HUDEP-2 (cell line): Measurements from ENCODE around the gene ABTB2.

Source experiments
- DNase-seq, 76 experiments: peaks; one replicate each; lab custom pipeline; 2025; ENCODE audit not compliant: unreplicated experiment in 76 of 76; lab: John Stamatoyannopoulos, UW

ABTB2 gene

DNA sequence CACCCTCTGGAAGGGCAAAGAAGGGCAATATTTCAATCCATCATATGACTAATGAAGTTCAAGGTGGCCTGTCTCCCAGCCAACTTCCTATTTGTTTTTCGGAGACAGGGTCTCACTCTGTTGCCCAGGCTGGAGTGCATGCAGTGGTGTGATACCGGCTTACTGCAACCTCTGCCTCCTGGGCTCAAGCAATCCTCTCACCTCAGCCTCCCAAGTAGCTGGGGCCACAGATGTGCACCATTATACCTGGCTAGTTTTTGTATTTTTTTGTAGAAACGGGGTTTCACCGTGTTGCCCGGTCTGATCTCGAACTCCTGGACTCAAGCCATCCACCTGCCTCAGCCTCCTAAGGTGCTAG lies 13.4 kb downstream of the ABTB2 start:
- DNase-seq: no peak

DNA sequence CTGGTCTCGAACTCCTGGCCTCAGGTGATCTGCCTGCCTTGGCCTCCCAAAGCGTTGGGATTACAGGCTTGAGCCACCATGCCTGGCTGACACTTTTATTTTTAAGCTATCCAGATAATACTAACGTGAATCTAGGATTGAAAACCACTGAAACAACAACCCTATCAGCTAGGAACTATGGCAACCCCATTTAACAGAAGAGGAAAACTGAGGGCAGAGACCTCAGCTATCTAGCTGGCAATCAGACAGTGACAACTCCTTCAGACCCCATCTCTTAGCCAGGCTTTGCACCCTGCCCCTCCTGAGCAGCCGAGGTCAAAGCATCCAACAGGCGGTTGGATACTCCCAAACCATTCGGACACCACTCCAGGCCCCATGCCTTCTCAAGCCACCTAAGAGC lies 14.1 kb downstream of the ABTB2 start:
- no peak for DNase-seq

DNA sequence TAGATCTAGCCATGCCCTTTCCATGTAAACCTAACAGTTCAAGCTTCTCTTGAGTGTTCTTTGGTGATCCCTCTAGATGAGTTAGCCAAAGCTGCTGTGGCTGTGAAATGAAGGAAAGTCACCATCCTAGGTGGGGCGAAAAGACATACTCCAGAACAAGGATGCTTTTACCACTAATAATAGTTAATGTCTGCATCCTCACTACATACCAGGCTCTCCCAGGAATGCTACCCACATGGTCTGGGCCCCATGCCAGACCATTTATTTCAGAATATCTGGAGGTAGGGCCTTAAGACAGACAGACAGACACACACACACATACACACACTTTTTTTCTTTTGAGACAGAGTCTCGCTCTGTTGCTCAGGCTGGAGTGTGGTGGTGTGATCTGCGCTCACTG lies 14.7 kb downstream of the ABTB2 start:
- no peak for DNase-seq

DNA sequence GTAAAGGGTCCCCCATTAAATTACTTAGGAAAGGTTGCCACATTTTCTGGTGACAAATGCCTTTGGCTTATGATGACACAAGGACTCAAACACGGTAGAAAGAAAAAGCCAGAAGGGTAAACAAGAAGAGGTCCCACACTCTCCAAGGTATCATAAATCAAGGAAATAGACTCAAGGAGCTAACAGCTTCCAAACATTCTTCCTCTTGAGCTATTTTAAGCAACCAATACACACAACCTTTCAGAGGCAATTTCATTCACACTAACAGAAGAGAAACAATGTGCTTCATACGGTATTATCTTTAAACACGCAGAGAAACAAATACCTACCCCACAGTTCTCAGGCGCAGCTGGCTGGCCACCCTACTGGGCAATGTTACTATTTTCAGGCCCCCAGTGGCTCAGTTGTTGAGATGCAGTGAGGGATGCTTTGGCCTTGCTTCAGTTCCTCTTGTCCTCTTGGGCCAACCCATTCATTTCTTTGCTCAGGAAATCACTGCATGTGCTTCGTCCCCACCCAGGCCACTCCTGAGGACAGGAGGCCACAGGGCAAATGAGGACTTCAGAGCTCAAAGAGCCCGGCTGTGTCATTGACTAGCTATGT lies 15.8 kb downstream of the ABTB2 start:
- DNase-seq: no peak

DNA sequence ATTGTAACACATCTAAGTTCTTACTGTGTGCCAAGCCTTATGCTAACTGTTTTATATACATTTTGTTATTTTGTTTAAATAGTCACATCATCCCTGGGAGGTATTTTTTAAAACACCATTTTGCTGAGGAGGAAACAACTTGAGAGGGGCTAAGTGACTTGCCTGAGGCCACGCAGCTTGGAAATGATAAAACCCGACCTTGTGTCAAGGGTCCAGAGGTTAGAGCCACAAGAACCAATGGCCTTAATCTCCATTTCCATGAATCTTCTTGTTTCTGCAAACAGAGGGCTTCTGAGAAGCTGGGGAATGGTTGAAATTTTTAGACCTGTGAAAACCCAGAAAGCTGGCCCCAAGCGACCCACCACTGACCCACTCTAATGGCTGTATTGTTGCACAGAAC lies 16.7 kb downstream of the ABTB2 start:
- no peak for DNase-seq

DNA sequence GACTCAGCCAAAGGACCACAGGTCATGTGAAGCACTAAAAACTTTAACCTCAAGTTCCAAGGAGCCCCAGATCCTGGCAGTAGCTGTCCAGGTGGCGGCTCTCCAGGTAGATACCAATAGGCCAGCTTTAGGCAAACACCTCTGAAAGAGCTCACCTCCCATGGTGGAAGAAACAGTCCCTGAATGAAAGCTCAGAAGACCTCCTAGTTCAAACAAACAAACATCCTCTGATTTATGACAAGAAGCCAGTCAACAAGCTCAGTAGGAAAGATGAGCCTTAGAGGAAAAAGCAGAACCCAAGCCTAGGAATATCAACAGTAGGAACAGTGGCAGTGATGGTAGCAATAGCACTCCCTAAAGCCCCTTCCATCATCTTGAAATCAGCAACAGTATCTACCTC lies 17.2 kb downstream of the ABTB2 start:
- DNase-seq: no peak

DNA sequence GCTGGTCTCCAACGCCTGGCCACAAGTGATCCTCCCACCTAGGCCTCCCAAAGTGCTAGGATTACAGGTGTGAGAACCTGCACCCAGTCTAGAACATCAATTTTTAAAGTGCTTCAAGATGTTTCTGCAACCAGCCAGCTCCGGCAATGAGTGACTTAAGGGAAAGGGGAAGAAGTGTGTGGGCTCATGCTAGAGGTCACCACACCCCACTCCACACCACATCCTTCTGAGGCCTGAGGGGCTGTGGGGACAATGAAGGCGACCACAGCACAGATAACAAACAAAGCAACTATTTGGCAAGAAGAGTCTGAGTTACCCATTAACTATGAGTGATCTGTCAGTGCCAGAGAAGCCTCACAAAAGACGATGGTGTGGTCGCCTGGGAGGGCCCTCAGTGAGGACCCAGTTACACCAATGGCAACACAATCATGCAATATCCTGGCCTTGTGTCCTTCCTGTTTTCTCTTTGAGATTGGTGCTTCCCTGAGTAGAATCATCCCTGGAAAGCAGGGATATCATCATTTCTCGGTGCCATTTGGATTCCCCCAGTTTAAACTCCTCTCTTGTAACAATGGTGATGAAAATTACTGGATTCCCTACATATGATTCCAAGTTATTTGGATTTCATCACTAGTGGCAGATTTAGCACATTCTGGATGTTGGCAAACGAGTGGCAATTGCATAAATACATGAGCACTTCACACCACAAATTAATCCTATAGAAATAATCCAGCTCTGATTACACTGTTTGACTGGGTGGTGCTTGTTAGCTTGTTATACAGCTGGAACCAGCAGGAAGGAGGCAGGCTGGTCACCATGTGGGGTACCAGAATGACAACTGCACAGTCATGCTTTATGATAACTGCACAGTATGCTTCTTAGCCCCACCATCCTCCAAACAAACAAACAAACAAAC lies 18.4 kb downstream of the ABTB2 start:
- peak in 1 of 76 experiments; percentile 3 for DNase-seq

DNA sequence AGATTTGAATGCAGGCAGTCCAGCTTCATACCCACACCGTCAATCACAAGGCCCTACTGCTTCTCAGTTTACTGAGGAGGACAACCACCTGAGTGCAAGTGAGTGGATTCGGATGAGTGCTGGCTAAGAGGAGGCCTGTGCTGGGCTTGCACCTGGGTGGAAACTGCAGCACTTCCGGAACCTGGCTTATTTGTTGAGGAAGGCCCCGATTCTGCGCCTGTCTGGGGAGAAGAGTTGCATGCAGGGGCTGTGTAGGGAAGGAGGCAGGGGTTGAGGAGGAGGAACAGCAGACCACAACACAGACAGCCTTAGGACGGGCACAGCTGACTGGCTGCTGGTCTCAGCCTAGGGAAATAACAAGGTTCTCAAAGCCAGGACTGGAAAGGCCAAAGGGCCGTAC lies 20.8 kb downstream of the ABTB2 start:
- DNase-seq: no peak

DNA sequence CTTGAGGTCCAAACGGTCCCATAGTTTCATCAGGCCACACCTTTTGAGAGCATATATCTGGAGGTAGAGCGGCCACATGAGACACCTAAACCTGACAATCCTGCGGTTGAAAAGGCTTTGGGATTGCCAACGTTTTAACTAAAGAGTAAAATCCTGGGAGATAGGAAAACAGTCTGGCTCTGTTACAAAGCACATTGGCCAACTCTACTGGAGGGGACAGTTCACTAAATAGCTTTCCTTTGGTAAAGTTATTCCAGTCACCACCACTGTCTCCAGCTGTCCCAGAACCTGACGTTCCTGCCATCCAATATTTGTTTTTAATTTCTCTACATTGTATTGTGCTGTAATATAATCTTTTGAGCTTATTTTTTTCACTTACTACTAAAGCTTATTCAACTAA lies 22.0 kb downstream of the ABTB2 start:
- no peak for DNase-seq

DNA sequence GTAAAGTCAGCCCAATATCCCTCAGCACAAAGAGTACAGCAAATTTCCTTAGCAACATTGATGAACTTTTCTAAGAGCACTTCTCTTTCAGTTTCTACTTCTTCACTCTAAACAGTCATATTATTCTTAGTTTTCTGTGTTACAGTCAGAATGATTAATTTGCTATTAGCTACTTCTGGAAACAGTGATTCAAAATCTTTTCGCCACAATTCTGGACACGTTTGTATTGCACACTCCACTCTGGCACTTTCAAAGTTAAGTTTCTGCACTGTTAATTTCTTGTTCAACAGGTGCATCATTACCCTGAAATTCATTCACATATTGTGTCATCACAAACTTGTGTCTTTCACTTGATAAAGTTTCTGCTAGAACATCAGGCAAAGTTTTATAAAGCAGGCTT lies 22.5 kb downstream of the ABTB2 start:
- DNase-seq: no peak

DNA sequence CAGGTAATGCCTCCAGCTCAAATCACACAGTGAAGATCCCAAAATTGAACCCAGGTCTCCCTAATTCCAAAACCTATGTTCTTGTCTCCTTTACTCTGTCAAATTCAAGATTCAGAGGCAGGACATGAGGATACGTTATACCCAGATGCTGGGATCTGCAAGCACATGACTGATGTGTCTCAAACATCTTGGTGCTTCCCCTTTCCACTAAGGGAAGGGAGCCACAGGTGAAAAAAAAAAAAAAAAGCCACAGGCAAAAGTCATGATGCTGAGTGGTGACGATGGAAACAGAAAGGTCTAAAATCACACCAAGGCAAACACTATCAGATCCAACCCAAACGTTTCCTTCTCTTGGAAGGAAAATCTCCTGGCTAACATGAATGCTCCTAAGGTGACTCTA lies 24.0 kb downstream of the ABTB2 start:
- DNase-seq: no peak

DNA sequence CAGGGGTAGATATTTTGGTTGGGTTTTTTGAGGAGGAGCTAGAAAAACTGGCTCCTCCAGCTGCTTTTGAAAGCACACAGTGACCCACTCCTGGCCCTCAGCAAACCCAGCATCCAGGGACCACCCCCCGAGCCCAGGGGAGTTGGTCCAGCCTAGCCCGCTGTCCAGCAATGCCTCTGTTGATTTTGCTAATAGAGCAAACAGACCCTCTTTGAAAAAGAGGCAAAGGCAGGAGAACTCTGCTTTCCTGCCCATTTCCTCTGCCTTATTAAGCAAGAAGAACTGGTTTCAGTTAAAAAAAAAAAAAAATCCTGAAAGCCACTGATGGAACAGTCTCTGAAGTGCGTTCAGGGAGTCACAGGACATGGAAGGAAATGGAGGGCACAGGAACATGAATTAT lies 25.3 kb downstream of the ABTB2 start:
- no peak for DNase-seq

DNA sequence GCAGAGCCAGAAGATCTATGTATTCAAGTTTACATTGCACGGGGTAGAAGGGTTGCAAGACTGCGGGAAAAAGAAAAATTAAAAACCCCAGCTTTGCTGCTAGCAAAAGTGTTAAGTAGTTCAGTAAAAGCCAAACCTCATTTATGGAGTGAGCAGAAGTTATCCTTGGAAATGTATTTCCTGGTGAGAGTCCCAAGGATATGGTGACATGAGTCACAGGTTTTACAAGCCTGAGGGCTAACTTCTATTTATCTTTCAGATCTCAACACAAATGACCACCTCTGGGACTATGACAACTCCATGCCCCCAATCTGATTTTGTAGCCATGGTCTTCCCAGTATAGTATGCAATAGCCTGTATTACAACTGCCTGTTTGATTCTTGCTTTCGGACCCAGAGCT lies 26.1 kb downstream of the ABTB2 start:
- DNase-seq: no peak

DNA sequence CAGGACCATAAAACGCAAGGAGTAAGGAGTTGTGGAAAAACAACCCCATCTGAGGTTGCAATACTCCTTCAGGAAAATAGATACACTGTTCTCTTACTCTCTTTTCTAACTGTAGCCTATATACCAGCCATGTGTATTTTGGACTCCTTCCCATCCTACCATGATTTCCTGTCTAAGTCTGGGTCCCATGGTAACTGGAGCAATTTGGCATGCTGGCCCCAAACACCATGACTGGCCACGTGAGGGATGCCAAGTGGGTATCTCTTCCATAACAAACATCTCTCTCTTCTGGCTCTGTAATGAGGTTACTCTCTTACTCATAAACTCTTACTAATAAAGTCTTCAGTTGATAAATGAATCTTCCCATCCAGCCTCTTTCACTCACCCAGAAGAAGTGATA lies 26.5 kb downstream of the ABTB2 start:
- DNase-seq: no peak

DNA sequence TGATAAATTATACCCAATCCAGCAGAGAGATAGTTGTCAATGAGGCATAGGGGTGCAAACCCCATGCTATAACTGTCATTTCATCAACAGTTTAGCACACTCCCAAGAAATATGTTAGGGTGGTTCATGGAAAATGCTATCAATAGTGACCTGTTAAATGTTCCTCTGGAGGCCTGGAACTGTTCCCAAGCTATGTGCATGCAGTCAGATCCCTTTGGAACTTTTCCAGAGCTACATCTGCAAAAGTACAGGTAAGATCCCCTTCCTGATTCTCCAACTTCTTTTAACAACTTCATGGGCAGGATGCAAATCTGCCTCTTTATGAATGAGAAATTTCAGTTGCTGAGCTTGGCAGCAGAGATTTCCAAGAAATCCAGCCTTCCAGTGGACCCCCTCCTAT lies 27.2 kb downstream of the ABTB2 start:
- no peak for DNase-seq

DNA sequence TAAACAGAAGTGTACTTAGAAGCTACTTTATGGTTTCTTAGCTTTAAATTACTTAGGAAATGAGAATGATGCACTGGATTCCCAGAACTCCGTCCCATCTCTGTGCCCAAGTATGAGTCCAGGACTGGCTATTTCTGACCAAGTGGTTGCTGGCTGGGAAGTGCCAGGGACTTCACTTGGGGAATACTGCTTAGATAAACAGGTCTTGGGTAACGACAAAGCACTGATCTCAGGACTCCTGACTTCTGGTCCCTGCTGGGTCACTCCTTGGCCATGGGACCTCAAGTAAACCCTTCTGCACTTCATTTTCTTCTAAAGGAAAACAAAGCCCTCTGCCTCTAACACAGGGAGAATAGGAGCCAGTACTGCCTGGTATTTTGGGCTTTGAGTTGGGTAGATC lies 27.9 kb downstream of the ABTB2 start:
- DNase-seq: no peak

DNA sequence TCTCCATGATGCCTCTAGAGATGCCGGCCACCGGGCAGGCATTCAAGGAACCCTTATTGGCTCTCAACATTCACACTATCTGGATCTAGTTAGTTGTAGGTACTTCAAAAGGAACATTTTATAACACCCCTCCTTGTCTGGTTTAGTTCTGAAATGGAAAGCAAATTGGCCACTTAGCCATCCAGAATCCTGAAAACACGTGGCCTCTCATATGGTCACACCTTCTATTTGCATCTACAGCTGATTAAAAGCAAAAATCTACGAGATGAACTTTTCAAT lies 29.2 kb downstream of the ABTB2 start:
- no peak for DNase-seq

DNA sequence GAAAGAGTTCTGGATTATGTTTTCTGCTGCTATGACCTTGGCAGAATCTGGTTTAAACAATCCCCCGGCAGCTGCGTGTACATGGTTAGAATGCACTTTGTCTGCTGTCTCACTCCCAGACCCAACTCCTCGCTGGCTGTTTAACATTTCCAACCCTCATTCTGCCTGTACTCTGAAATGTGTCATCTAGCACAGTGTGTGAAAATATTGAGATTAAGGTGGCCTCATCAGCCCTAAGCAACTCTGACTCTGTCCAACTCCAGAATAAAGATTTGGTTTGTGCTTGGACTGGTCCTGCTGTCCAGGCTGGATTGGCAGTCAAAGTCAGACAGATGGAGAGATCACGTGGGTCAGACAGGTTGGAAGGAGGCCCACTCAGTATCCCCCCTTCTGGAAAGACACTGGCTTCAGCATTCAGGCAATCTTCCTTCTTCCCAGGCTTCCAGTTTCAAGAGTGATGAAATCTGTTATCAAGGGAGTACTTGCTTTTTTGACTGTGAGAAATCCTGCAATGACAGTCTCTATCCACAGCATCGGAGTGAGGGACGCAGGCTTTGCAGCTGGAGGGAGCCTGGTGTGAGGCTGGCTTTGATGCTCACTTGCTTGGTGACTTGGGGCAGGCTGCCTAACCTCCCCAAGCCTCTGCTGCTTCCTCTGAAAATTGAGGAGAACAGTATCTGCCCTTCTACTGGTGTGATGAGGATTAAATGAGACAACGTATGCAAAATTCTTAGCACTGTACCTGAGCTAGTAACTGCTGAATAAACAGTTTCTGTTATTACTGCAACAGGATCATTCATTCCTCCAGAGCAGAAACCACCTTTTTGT lies 29.8 kb downstream of the ABTB2 start:
- DNase-seq: peak in 1 of 76 experiments; percentile 7

DNA sequence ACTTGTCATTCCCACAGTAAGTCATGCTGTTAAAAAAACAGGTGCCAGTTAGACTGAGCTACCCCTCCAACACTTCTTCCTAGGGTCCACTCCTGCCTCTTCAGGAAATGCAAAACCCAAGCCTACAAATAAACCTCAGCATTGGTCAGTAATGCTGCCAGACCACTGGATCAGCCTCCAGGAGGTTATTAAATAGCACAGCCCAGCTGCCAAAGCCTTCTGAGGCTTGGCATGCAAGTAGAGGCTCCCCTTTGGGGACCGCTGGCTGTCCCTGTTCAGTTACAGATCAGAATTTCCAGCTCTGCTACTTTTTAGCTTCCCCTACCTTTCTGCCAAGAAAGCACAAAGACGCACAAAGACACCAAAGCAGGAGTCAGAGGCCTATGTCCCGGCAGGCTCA lies 33.3 kb downstream of the ABTB2 start:
- DNase-seq: no peak

DNA sequence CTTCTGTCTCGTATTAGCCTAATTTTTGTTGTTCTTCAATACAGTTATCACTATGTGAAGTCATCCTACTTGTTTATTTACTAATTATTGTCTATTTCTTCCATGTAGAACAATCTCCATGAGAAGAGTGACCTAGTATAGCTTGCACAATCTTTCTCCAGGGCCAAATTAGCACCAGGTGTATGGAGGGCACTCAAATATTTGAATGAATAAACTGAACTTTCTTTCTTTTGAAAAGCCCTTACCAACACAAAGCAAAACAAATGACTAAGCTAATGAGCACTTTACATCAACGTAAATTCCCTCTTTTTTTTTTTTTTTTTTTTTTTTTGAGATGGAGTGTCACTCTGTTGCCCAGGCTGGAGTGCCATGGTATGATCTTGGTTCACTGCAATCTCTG lies 34.2 kb downstream of the ABTB2 start:
- no peak for DNase-seq

DNA sequence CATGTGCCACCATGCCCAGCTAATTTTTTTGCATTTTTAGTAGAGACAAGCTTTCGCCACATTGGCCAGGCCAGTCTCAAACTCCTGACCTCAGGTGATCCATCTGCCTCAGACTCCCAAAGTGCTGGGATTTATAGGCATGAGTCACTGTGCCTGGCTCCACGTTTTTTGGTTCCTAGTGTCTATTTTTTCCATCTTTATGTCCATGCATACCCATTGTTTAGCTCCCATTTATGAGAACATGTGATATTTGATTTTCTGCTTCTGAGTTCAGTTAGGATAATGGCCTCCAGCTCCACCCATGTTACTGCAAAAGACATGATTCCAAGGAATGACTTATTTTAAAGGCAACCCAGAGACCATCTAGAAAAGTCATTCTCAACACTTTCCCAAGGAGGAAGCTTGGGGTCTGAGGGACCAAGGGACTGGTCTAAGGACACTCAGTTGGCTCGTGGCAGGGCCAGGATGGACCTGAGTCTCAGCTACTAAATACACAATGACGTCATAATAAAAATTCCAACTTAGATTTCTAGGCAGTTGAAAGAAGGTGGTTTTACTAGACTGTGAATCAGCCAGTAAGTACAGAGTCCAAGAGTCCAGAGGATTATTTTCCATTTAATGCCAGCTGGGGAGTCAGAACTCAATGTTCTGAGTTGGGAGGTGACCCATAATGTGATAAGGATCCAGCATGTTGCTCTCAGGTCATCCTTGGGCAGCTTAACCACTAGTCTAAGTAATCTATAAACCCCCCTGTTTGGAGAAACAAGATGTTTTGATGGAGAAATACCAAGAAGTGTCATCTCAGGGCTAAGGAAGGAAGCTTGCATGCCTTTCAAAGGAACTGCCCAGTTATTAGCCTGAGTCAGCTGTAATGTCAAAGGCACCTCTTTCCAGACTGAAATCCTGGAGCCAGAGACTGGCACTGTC lies 39.4 kb downstream of the ABTB2 start:
- DNase-seq: no peak
